K562 (cell line): ENCODE results near the gene ERC2. TPM values are rescaled to one million over a fixed set of nuclear protein-coding genes. Genes with fewer than 3 reads are reported as not detected.

Source experiments
- ATAC-seq: fragments of 200-7000 bp; cut with Tn5 transposase; 3 replicates; pipeline ENCODE4 v1.9.1; 2020; ENCODE audit warnings: moderate library complexity
- BruUV-seq: library from RNA; stranded (reverse); fragments of 400-500 nt; replicated peaks from 2 replicates; lab custom pipeline; 2021; lab: Mats Ljungman, UMichigan
- CTCF ChIA-PET: fragments of 300-600 bp; formaldehyde crosslinking; extraction: SDS; loops from one replicate; lab custom pipeline; 2021; ENCODE audit warnings: low intra/inter-chr PET ratio; lab: Yijun Ruan, JAX
- POLR2A ChIA-PET: fragments of 300-600, 350-650 bp; sonication (Branson Sonifier 250); formaldehyde crosslinking; extraction: SDS; loops from one replicate; lab custom pipeline; 2021; ENCODE audit warnings: antibody characterized with exemption, inconsistent platforms; lab: Yijun Ruan, JAX
- DNase-seq, 4 experiments: peaks; one replicate each; pipeline versions ENCODE4 v3.0.0 to v3.0.0-alpha.2; 2011 to 2018; ENCODE audit warnings: low spot score in 3 of 4, mixed read lengths in 3 of 4; ENCODE audit errors: extremely low read depth in 1 of 4
- FAIRE-seq: peaks from 2 replicates; lab custom pipeline; 2011; peaks lifted over from hg19 to GRCh38; lab: Jason Lieb, UNC
- H2AFZ ChIP-seq: 2 replicates; pipeline ENCODE4 v1.6.0; 2011; ENCODE audit warnings: low read depth, low read length, control low read depth, inconsistent platforms
- H3K27ac ChIP-seq: fragments of 200-600 bp; 3 replicates; pipeline ENCODE4 v1.8.0; 2011; ENCODE audit warnings: low read depth, mild to moderate bottlenecking, control low read depth, inconsistent platforms, low read length, moderate library complexity, mixed read lengths; ENCODE audit errors: extremely low read depth
- H3K27me3 ChIP-seq, 2 experiments: fragments of 300-600 bp in 1 of 2; 2 replicates in 1 of 2; 3 replicates in 1 of 2; pipeline versions ENCODE4 v1.6.0 to v1.8.0; 2011; ENCODE audit warnings: inconsistent platforms in 2 of 2, low read length in 2 of 2, mild to moderate bottlenecking in 1 of 2, mixed read lengths in 1 of 2, moderate library complexity in 1 of 2; ENCODE audit not compliant: control insufficient read depth in 2 of 2, insufficient read depth in 2 of 2
- H3K36me3 ChIP-seq: fragments of 300-600 bp; 3 replicates; pipeline ENCODE4 v1.8.0; 2011; ENCODE audit warnings: mild to moderate bottlenecking, low read length, inconsistent platforms; ENCODE audit not compliant: control insufficient read depth, insufficient read depth
- H3K4me1 ChIP-seq, 2 experiments: fragments of 200-600 bp in 1 of 2; replicated peaks in 1 of 2; 2 replicates in 1 of 2; 3 replicates in 1 of 2; pipeline versions ENCODE4 v1.5.1 to v1.8.0; 2011; ENCODE audit warnings: inconsistent platforms in 2 of 2, low read length in 2 of 2, mild to moderate bottlenecking in 1 of 2, mixed read lengths in 1 of 2, moderate library complexity in 1 of 2; ENCODE audit not compliant: control insufficient read depth in 2 of 2, insufficient read depth in 2 of 2
- H3K4me2 ChIP-seq: 2 replicates; pipeline ENCODE4 v1.6.1; 2011; ENCODE audit warnings: low read length, control low read depth, inconsistent platforms, mixed read lengths; ENCODE audit not compliant: insufficient read depth
- H3K4me3 ChIP-seq: fragments of 200-600 bp; sonication (generic), shearing (Covaris generic); 2 replicates; pipeline ENCODE4 v1.5.1; 2016; ENCODE audit warnings: control low read depth, inconsistent platforms
- H3K79me2 ChIP-seq: fragments of 200-600 bp; 3 replicates; pipeline ENCODE4 v1.8.0; 2011; ENCODE audit warnings: low read length, inconsistent platforms; ENCODE audit not compliant: control insufficient read depth, insufficient read depth
- H3K9ac ChIP-seq, 2 experiments: 2 replicates each; pipeline versions ENCODE4 v1.6.0 to v1.6.1; 2011; ENCODE audit warnings: low read depth in 2 of 2, low read length in 2 of 2, control low read depth in 1 of 2, inconsistent platforms in 1 of 2, mild to moderate bottlenecking in 1 of 2, mixed read lengths in 1 of 2; ENCODE audit not compliant: insufficient read depth in 1 of 2
- H3K9me1 ChIP-seq: one replicate; pipeline ENCODE4 v1.6.0; 2011; ENCODE audit warnings: inconsistent platforms, mild to moderate bottlenecking, low read length, moderate library complexity; ENCODE audit not compliant: control insufficient read depth, insufficient read depth
- H3K9me3 ChIP-seq: replicated peaks from 2 replicates; pipeline ENCODE4 v1.5.1; 2011; ENCODE audit warnings: low read depth, low read length, inconsistent platforms; ENCODE audit not compliant: control insufficient read depth, insufficient read depth
- H4K20me1 ChIP-seq: replicated peaks from 2 replicates; pipeline ENCODE4 v1.6.1; 2011; ENCODE audit warnings: low read length, inconsistent platforms, mixed read lengths; ENCODE audit not compliant: control insufficient read depth, insufficient read depth
- ETS2 ChIP-seq: IDR thresholded peaks from 2 replicates; pipeline ENCODE4 v1.6.1; 2016; ENCODE audit warnings: borderline replicate concordance, missing genetic modification characterization, mild to moderate bottlenecking, moderate library complexity, missing compliant biosample characterization; ENCODE audit not compliant: poor library complexity, severe bottlenecking
- KLF10 ChIP-seq: fragments of 250-450 bp; sonication (Bioruptor Pico); IDR thresholded peaks from 2 replicates; pipeline ENCODE4 v1.6.1; 2021; ENCODE audit warnings: matching md5 sums
- NCOA2 ChIP-seq, 2 experiments: fragments of 450-650 bp; IDR thresholded peaks; 2 replicates each; pipeline ENCODE4 v1.6.1; 2018; ENCODE audit warnings: mild to moderate bottlenecking in 2 of 2, moderate library complexity in 1 of 2; ENCODE audit not compliant: partially characterized antibody in 2 of 2
- RAD51 ChIP-seq: fragments of 450-650 bp; IDR thresholded peaks from 2 replicates; pipeline ENCODE4 v1.7.1; 2016; ENCODE audit warnings: low read depth, mild to moderate bottlenecking, borderline replicate concordance
- RFX5 ChIP-seq: IDR thresholded peaks from 2 replicates; pipeline ENCODE4 v1.6.1; 2011; ENCODE audit warnings: low read depth, mild to moderate bottlenecking, improper control_type of control experiment, low read length
- TCF7L2 ChIP-seq: fragments of 150-350 bp; IDR thresholded peaks from 2 replicates; pipeline ENCODE4 v1.6.1; 2016; ENCODE audit warnings: low read depth, mild to moderate bottlenecking, low read length, moderate library complexity
- USF1 ChIP-seq: sonication (generic); formaldehyde crosslinking; IDR thresholded peaks from 2 replicates; pipeline ENCODE4 v1.9.0; 2022; ENCODE audit warnings: mild to moderate bottlenecking, missing genetic modification reagents
- ZMIZ1 ChIP-seq, 2 experiments: fragments of 150-350 bp in 1 of 2; IDR thresholded peaks; 2 replicates each; pipeline ENCODE4 v1.6.1; 2012 to 2016; ENCODE audit warnings: low read depth in 2 of 2, low read length in 2 of 2, mild to moderate bottlenecking in 1 of 2, moderate library complexity in 1 of 2
- ZNF212 ChIP-seq: fragments of 450-650 bp; formaldehyde crosslinking; IDR thresholded peaks from 2 replicates; pipeline ENCODE4 v1.4.0; 2020; ENCODE audit warnings: mild to moderate bottlenecking
- ZNF740 ChIP-seq, 3 experiments: fragments of 200-800 bp in 1 of 3; sonication (Bioruptor generic) in 1 of 3; sonication (generic) in 1 of 3; formaldehyde crosslinking in 1 of 3; IDR thresholded peaks; 2 replicates each; pipeline versions ENCODE4 v1.6.1 to v1.8.0; 2016 to 2022; ENCODE audit warnings: mild to moderate bottlenecking in 2 of 3, missing compliant biosample characterization in 2 of 3, missing genetic modification characterization in 2 of 3, missing genetic modification reagents in 1 of 3
- WGBS: fragments of 100-300 bp; shearing (Covaris generic); methylation state at CpG from one replicate; pipeline ENCODE4 v1.1.6; 2016; ENCODE audit warnings: low coverage, mixed read lengths; ENCODE audit not compliant: insufficient coverage; ENCODE audit errors: missing lambda C conversion rate; 5-methylcytosine and 5-hydroxymethylcytosine counted together
- in situ Hi-C: fragments of 300-500 bp; cut with MboI; formaldehyde crosslinking; loops from 4 replicates; pipeline ENCODE4 v1.15.0; 2018; ENCODE audit warnings: inconsistent platforms, mixed read lengths
- intact Hi-C: fragments of 100-400 bp; cut with micrococcal nuclease; formaldehyde crosslinking; loops from 2 replicates; pipeline ENCODE4 v1.14.2; 2022
- polyA plus RNA-seq, 8 experiments: library from polyadenylated mRNA; depleted of rRNA in 4 of 8; stranded (reverse) in 5 of 8; unstranded in 3 of 8; fragments of >200 nt; fragmentation: Nextera tagmentation in 2 of 8; fragmentation: Illumina TruSeq in 1 of 8; extraction: Ambion mirVana in 2 of 8; extraction: Trizol in 1 of 8; gene quantifications; 2 replicates each; pipeline versions ENCODE4 v1.2.1 to v1.2.3, GENCODE V29; 2011 to 2014; ENCODE audit warnings: inconsistent platforms in 1 of 8, missing spikeins in 1 of 8
- total RNA-seq, 7 experiments: library from RNA; depleted of rRNA in 6 of 7; stranded (reverse); fragments of >200 nt in 6 of 7; fragmentation: Illumina TruSeq in 2 of 7; extraction: Trizol in 2 of 7; gene quantifications; 2 replicates each; pipeline versions ENCODE4 v1.2.1 to v1.2.3, GENCODE V29; 2011 to 2021; ENCODE audit warnings: low replicate concordance in 1 of 7

Gene ERC2
- total and polyA plus RNA-seq, 9 of the 15 experiments (the other 6 are each of a cell fraction or from before 2014, with no cell fraction given) = 0.04 to 0.18 (median 0.07) TPM; not detected in 2

- no peak for TF ChIP-seq TCF7L2
- no peak for TF ChIP-seq USF1
- no peak for TF ChIP-seq KLF10 (CRISPR knock-in tag)
- TF ChIP-seq ZMIZ1 (IDR thresholded peaks at IDR 0.05; ENCODE audit: low read depth in 2 of 2, low read length in 2 of 2) = no peak
Observed at GRCh38 chr3:56296361-56296760, 171.9 kb downstream of the ERC2 start (continued).

- BruUV-seq = no TSS peak
- FAIRE-seq = no peak
- 0% methylated on average over 2 of the region's 2 CpGs for WGBS
Observed at GRCh38 chr3:56295161-56295560, 173.1 kb downstream of the ERC2 start.

More at GRCh38 chr3:56295161-56295560, 173.1 kb downstream of the ERC2 start:
- Histone ChIP-seq H3K4me1 (no peaks in the 10 kb centered on the region), H3K4me3 (no peak overlapping the region), H3K79me2 (no peaks in the 10 kb centered on the region), H4K20me1 (no peaks in the 10 kb centered on the region), H3K9me1 (no peaks in the 10 kb centered on the region), H3K9me3 (no peaks in the 10 kb centered on the region), H2AFZ (no peak overlapping the region), H3K9ac (no peak overlapping the region), H3K27ac (no peak overlapping the region), H3K27me3 (peaks cover 0 to 5% of the 10 kb centered on the region in 2 experiments; a peak in 1 of 5 replicates), H3K36me3 (no peaks in the 10 kb centered on the region), H3K4me2 (no peak overlapping the region)
- TF ChIP-seq ETS2 (tag) = no peak
- no peak for TF ChIP-seq NCOA2 (IDR thresholded peaks at IDR 0.05; ENCODE audit: partially characterized antibody in 2 of 2)
- TF ChIP-seq RFX5 = no peak
- TF ChIP-seq ZNF740 (CRISPR knock-in tag; IDR thresholded peaks at IDR 0.05) = no peak
- TF ChIP-seq ZNF740 (tag; IDR thresholded peaks at IDR 0.05) = no peak
- TF ChIP-seq RAD51 = no peak
- TF ChIP-seq ZNF212 (CRISPR knock-in tag) = no peak
- POLR2A ChIA-PET = no interaction called here
- in situ Hi-C loops = no loop called here
- CTCF ChIA-PET = no interaction called here
- DNase-seq (no peak), ATAC-seq (no peak)
- intact Hi-C loops = no loop called here
